BLaER1 treated with 17β-estradiol and CSF1 and Interleukin-3, amounts not matched to agents 10 nM and 100 nM (cell line): ENCODE results near the gene MSI2.
A peak's percentile ranks its signal among the peaks of the same experiment; 100 is the strongest.

Experiments used
- H3K27ac ChIP-seq, 11 experiments: shearing (Covaris generic); formaldehyde crosslinking; 2 replicates each; pipeline ENCODE4 v1.8.1; 2022
- H3K27me3 ChIP-seq, 11 experiments: shearing (Covaris generic); formaldehyde crosslinking; 2 replicates each; pipeline ENCODE4 v1.8.1; 2022
- H3K36me3 ChIP-seq, 11 experiments: shearing (Covaris generic); formaldehyde crosslinking; 2 replicates each; pipeline ENCODE4 v1.8.1; 2022
- H3K4me1 ChIP-seq, 10 experiments: shearing (Covaris generic); formaldehyde crosslinking; 2 replicates each; pipeline ENCODE4 v1.8.1; 2022
- H3K4me2 ChIP-seq, 11 experiments: shearing (Covaris generic); formaldehyde crosslinking; 2 replicates each; pipeline ENCODE4 v1.8.1; 2022
- H3K4me3 ChIP-seq, 10 experiments: shearing (Covaris generic); formaldehyde crosslinking; 2 replicates each; pipeline ENCODE4 v1.8.1; 2022
- H3K9ac ChIP-seq, 11 experiments: shearing (Covaris generic); formaldehyde crosslinking; 2 replicates each; pipeline ENCODE4 v1.8.1; 2022
- H3K9me3 ChIP-seq, 11 experiments: shearing (Covaris generic); formaldehyde crosslinking; replicated peaks in 1 of 11; 2 replicates each; pipeline ENCODE4 v1.8.1; 2022
- H4K20me1 ChIP-seq, 11 experiments: shearing (Covaris generic); formaldehyde crosslinking; 2 replicates each; pipeline ENCODE4 v1.8.1; 2022
- Cebpa-rat ChIP-seq, 11 experiments: shearing (Covaris generic); IDR thresholded peaks; 2 replicates each; pipeline ENCODE4 v1.8.1; 2022

MSI2 gene

GRCh38 chr17:57305144-57305728 is 48.9 kb downstream of the MSI2 start:
- Histone ChIP-seq H3K4me2 (peak overlapping the region in 9 of 11 experiments; percentile 16 to 62 (median 36); a peak in 17 of 22 replicates), H4K20me1 (peaks cover 0 to 95% (median 38%) of the 10 kb centered on the region in 11 experiments; a peak in 14 of 22 replicates), H3K27me3 (no peaks in the 10 kb centered on the region), H3K9ac (no peak overlapping the region), H3K4me3 (no peak overlapping the region), H3K4me1 (peaks cover 0 to 80% (median 44%) of the 10 kb centered on the region in 10 experiments; a peak in 18 of 20 replicates), H3K27ac (peak overlapping the region in 3 of 11 experiments; percentile 3 to 34 (median 11); a peak in 3 of 22 replicates), H3K9me3 (peaks cover 0 to 8% (median 4%) of the 10 kb centered on the region in 11 experiments; a peak in 12 of 22 replicates), H3K36me3 (peaks cover 10 to 94% (median 66%) of the 10 kb centered on the region in 11 experiments)
- no peak for TF ChIP-seq Cebpa-rat (IDR thresholded peaks at IDR 0.05)

DNA sequence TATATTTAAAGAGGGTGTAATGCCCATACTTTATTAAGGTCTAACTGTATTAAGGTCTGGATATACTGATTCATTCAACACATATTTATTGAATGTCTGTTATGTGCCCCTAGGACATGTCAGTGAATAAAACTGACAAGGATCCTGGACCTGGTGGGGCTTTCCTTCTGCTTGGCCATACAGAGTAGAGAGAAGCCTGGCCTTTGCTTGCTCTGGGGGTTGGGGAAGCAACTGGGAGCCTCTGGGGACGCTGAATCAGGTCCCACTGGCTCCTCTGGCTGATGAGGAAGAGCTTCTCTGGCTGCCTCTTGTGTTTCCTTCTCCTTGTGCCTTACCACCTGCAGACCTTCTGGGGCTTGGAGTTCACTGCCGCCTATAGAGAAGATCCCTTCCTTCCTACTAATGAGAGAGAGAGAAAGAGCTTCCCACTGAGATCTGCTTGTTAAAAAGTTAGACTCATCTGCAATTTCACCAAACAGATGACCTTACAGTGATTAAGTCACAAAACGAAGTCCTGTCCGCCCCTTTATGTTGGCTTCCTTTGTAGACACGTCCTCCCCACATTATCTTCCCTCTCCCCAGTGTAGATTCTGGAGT is 49.7 kb downstream of the MSI2 start:
- peak overlapping the region in 9 of 11 experiments; percentile 16 to 62 (median 36); a peak in 16 of 22 replicates for H3K4me2 ChIP-seq
- peaks cover 3 to 94% (median 65%) of the 10 kb centered on the region in 11 experiments; a peak in 20 of 22 replicates for H3K36me3 ChIP-seq
- peaks cover 0 to 88% (median 47%) of the 10 kb centered on the region in 10 experiments; a peak in 18 of 20 replicates for H3K4me1 ChIP-seq
- H3K4me3 ChIP-seq = no peak overlapping the region
- H3K9ac ChIP-seq = no peak overlapping the region; a peak in 1 of 22 replicates
- no peak for TF ChIP-seq Cebpa-rat (IDR thresholded peaks at IDR 0.05)
- 0 out of 22 replicates have a peak overlapping the region, but pooled peaks of 2 of the 11 experiments have one; percentile 7 to 20 for H3K27ac ChIP-seq
- peaks cover 0 to under 1% (median 0%) of the 10 kb centered on the region in 11 experiments; a peak in 2 of 22 replicates for H3K9me3 ChIP-seq
- H4K20me1 ChIP-seq = peaks cover 0 to 99% (median 44%) of the 10 kb centered on the region in 11 experiments; a peak in 14 of 22 replicates
- no peaks in the 10 kb centered on the region for H3K27me3 ChIP-seq

DNA sequence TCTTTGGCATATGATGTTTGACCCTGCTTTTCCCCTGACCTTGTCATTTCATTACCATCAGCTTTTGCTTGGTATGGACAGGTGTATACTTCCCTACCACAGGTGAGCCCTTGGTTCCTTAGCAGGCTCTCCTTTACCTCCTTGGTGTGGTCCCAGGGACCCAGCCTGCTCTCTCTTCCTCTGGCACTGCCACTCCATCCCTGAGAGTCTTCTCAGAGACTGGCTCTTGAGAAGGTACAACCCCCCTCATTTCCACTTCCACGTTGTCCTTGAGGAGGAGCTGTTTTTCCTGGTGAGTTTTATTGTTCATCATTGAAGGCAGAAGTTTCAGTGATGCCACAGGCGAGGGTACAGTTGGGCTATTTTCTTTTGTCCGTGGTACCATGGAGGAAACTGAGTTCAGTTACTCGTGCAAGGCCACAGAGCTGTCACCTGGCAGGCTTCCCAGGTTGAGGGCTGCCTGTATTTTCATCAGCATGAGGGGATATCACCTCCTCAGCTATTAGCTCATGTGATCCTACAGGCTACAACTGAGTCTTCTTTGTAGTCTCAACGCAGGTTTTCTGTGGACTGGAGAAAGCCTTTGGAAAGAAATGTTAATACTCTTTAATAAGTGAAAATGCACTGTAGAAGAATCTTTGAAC is 52.3 kb downstream of the MSI2 start:
- Histone ChIP-seq H3K4me3 (no peak overlapping the region), H3K27me3 (no peaks in the 10 kb centered on the region), H3K9me3 (no peaks in the 10 kb centered on the region), H3K27ac (peak overlapping the region in 1 of 11 experiments; percentile 6; a peak in 1 of 22 replicates), H3K4me2 (0 out of 22 replicates have a peak overlapping the region, but pooled peaks of 3 of the 11 experiments have one; percentile 1 to 4 (median 2)), H4K20me1 (peaks cover 0 to 100% (median 64%) of the 10 kb centered on the region in 11 experiments; a peak in 15 of 22 replicates), H3K4me1 (peaks cover 10 to 92% (median 56%) of the 10 kb centered on the region in 10 experiments; a peak in 19 of 20 replicates), H3K9ac (0 out of 22 replicates have a peak overlapping the region, but pooled peaks of 1 of the 11 experiments have one; percentile 9), H3K36me3 (peaks cover 0 to 94% (median 66%) of the 10 kb centered on the region in 11 experiments; a peak in 19 of 22 replicates)
- no peak for TF ChIP-seq Cebpa-rat (IDR thresholded peaks at IDR 0.05)

DNA sequence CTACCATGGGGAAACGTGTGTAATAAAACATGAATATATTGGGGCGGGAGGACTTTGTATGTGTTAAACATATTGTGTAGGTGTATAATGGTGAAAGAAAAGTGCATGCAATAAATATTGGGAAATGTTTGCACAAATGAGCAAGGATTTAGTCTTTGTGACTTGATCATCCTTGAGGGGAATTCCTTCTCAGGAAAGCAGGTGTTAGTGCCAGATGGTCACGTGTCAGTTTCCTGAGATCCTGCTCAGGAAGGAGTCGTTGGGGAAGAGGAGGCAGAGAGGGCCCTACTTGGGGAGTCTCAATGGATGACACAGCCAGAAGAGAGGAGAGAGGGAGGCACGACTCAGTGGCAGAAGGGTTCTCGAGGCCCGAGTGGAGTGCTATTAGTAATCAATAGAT is 53.2 kb downstream of the MSI2 start:
- no peak for TF ChIP-seq Cebpa-rat (IDR thresholded peaks at IDR 0.05)
- no peak overlapping the region for H3K4me3 ChIP-seq
- no peak overlapping the region for H3K4me2 ChIP-seq
- no peaks in the 10 kb centered on the region for H3K27me3 ChIP-seq
- H3K27ac ChIP-seq = peak overlapping the region in 1 of 11 experiments; percentile 24; a peak in 2 of 22 replicates
- H3K9ac ChIP-seq = no peak overlapping the region
- H3K9me3 ChIP-seq = no peaks in the 10 kb centered on the region
- H3K36me3 ChIP-seq = peaks cover 0 to 97% (median 74%) of the 10 kb centered on the region in 11 experiments; a peak in 19 of 22 replicates
- peaks cover 10 to 84% (median 54%) of the 10 kb centered on the region in 10 experiments; a peak in 19 of 20 replicates for H3K4me1 ChIP-seq
- H4K20me1 ChIP-seq = peaks cover 0 to 100% (median 64%) of the 10 kb centered on the region in 11 experiments; a peak in 15 of 22 replicates

- TF ChIP-seq Cebpa-rat (IDR thresholded peaks at IDR 0.05) = no peak
- Histone ChIP-seq H3K27me3 (no peaks in the 10 kb centered on the region), H3K4me3 (no peak overlapping the region), H3K9ac (peak overlapping the region in 1 of 11 experiments; percentile 24; a peak in 2 of 22 replicates), H3K4me1 (peaks cover 0 to 63% (median 33%) of the 10 kb centered on the region in 10 experiments; a peak in 18 of 20 replicates), H3K4me2 (peak overlapping the region in 10 of 11 experiments; percentile 19 to 58 (median 38); a peak in 17 of 22 replicates), H4K20me1 (peaks cover 0 to 100% (median 50%) of the 10 kb centered on the region in 11 experiments; a peak in 17 of 22 replicates), H3K36me3 (peaks cover 0 to 100% (median 82%) of the 10 kb centered on the region in 11 experiments; a peak in 19 of 22 replicates), H3K27ac (peak overlapping the region in 2 of 11 experiments; percentile 21 to 27; a peak in 1 of 22 replicates), H3K9me3 (no peaks in the 10 kb centered on the region)
These were observed 55.2 kb downstream of the MSI2 start for GRCh38 chr17:57311281-57312216.

- peaks cover 0 to 100% (median 77%) of the 10 kb centered on the region in 11 experiments; a peak in 19 of 22 replicates for H3K36me3 ChIP-seq
- peak overlapping the region in 2 of 11 experiments; percentile 13 to 24; a peak in 1 of 22 replicates for H3K9ac ChIP-seq
- H3K4me2 ChIP-seq = peak overlapping the region in 9 of 11 experiments; percentile 30 to 58 (median 41); a peak in 17 of 22 replicates
- H3K4me1 ChIP-seq = peaks cover 0 to 57% (median 30%) of the 10 kb centered on the region in 10 experiments; a peak in 18 of 20 replicates
- H4K20me1 ChIP-seq = peaks cover 0 to 100% (median 44%) of the 10 kb centered on the region in 11 experiments; a peak in 17 of 22 replicates
- H3K4me3 ChIP-seq = no peak overlapping the region
- TF ChIP-seq Cebpa-rat (IDR thresholded peaks at IDR 0.05) = no peak
- no peaks in the 10 kb centered on the region for H3K9me3 ChIP-seq
- H3K27ac ChIP-seq = peak overlapping the region in 3 of 11 experiments; percentile 1 to 27 (median 21); a peak in 3 of 22 replicates
- no peaks in the 10 kb centered on the region for H3K27me3 ChIP-seq
These were observed 55.9 kb downstream of the MSI2 start for GRCh38 chr17:57312242-57312641.

DNA sequence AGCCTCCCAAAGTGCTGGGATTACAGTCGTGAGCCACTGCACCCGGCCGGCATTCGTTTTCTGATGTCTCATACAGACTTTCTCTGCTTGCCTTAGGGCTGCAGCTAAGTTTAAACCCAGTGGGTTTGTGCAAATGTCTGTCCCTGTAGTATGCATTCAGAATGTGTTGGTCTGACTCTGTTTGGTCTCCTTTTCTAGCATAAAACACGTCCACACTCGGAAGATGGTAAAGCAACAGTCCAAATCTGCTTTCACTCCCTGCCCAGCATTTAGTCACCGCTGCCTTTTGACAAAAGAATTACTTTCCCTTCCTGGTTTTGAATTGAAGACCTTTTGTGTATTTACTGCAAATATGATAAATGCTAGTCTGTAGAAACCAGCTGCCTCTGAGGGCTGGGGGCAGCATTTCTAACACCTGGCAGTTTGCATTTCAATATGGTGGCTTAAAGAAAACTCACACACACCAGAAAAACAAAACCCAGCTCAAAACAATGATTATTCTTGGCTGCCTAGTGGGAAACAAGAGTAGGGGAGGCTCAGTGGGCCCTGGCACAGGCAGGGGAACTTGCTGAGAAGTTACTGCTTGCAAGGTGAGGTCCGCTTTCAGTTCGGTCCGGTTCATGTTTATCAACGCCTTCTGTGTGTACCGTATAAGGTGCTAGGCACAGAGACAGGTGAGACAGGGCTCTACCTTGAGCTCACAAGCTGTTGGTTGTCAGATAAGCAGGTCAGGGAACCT is 56.9 kb downstream of the MSI2 start:
- Histone ChIP-seq H3K27ac (0 out of 22 replicates have a peak overlapping the region, but pooled peaks of 1 of the 11 experiments have one; percentile 1), H3K36me3 (peaks cover 0 to 100% (median 77%) of the 10 kb centered on the region in 11 experiments; a peak in 19 of 22 replicates), H3K4me1 (peaks cover 0 to 47% (median 26%) of the 10 kb centered on the region in 10 experiments; a peak in 18 of 20 replicates), H3K4me3 (no peak overlapping the region), H3K27me3 (no peaks in the 10 kb centered on the region), H3K4me2 (no peak overlapping the region), H4K20me1 (peaks cover 0 to 100% (median 51%) of the 10 kb centered on the region in 11 experiments; a peak in 16 of 22 replicates), H3K9ac (no peak overlapping the region), H3K9me3 (no peaks in the 10 kb centered on the region)
- TF ChIP-seq Cebpa-rat (IDR thresholded peaks at IDR 0.05) = no peak
